Endothelial cell of hepatic sinusoid (primary cell): ENCODE results near the gene AP3M1.

Experiments
- in situ Hi-C: cut with HindIII; loops from 2 replicates; pipeline ENCODE4 v1.10.0; 2017; ENCODE audit warnings: low sequenced_read_pairs

Gene AP3M1

GRCh38 chr10:74081941-74082718 lies 68.5 kb downstream of the AP3M1 start:
- in situ Hi-C loops: no loop called here

- in situ Hi-C loops: no loop called here
Measured at GRCh38 chr10:74081192-74081803, 69.3 kb downstream of the AP3M1 start.

GRCh38 chr10:74079936-74080590 lies 70.6 kb downstream of the AP3M1 start:
- in situ Hi-C loops: loop anchor here (10.0 kb wide), 1 partner anchor 65 kb away; no protein-coding TSS in a partner anchor

GRCh38 chr10:74079028-74079935 lies 71.3 kb downstream of the AP3M1 start:
- in situ Hi-C loops: loop anchor here (10.0 kb wide), 1 partner anchor 64 kb away; no protein-coding TSS in a partner anchor

- in situ Hi-C loops: loop anchor here (10.0 kb wide), 1 partner anchor 63 kb away; no protein-coding TSS in a partner anchor
Measured at GRCh38 chr10:74078037-74078436, 72.6 kb downstream of the AP3M1 start.

GRCh38 chr10:74077416-74077815 lies 73.2 kb downstream of the AP3M1 start:
- in situ Hi-C loops: loop anchor here (10.0 kb wide), 1 partner anchor 63 kb away; no protein-coding TSS in a partner anchor

GRCh38 chr10:74076961-74077360 lies 73.7 kb downstream of the AP3M1 start:
- in situ Hi-C loops: loop anchor here (10.0 kb wide), 1 partner anchor 62 kb away; no protein-coding TSS in a partner anchor

- in situ Hi-C loops: loop anchor here (10.0 kb wide), 1 partner anchor 61 kb away; no protein-coding TSS in a partner anchor
Measured at GRCh38 chr10:74075906-74076305, 74.7 kb downstream of the AP3M1 start.

GRCh38 chr10:74072503-74072902 lies 78.1 kb downstream of the AP3M1 start:
- in situ Hi-C loops: loop anchor here (5.0 to 10.0 kb wide), 2 partner anchors 58 to 105 kb away; no protein-coding TSS in a partner anchor

GRCh38 chr10:74071157-74071556 lies 79.5 kb downstream of the AP3M1 start:
- in situ Hi-C loops: loop anchor here (5.0 to 10.0 kb wide), 2 partner anchors 56 to 104 kb away; no protein-coding TSS in a partner anchor
